Cardiac muscle cell (in vitro differentiated cells and primary cell): ENCODE results near the gene FAM90A26. TPM values are rescaled to one million over a fixed set of nuclear protein-coding genes. Genes with fewer than 3 reads are reported as not detected.
"Not testable (repeated sequence)": the region's sequence is repeated elsewhere in the genome, so short reads cannot be mapped to it uniquely, and the experiment has no call there.

Experiments
- DNase-seq, 2 donors: peaks; one replicate each; pipeline versions ENCODE4 v3.0.0 to v3.0.0-alpha.2; 2010 to 2017; ENCODE audit warnings: low read depth in 1 of 2, low spot score in 1 of 2
- H3K27ac ChIP-seq: fragments of 200-600 bp; sonication (generic); 2 replicates; pipeline ENCODE4 v1.5.1; 2016
- H3K27me3 ChIP-seq: fragments of 200-600 bp; sonication (generic); 2 replicates; pipeline ENCODE4 v1.6.0; 2016; ENCODE audit warnings: control low read depth
- H3K36me3 ChIP-seq: fragments of 200-600 bp; sonication (generic); 2 replicates; pipeline ENCODE4 v1.5.1; 2016; ENCODE audit warnings: control low read depth
- H3K4me1 ChIP-seq: fragments of 200-600 bp; sonication (generic); 2 replicates; pipeline ENCODE4 v1.8.1; 2017; ENCODE audit warnings: low read depth, mild to moderate bottlenecking, mixed run types
- H3K4me3 ChIP-seq: fragments of 200-600 bp; sonication (generic); 2 replicates; pipeline ENCODE4 v1.5.1; 2016; ENCODE audit warnings: mild to moderate bottlenecking
- H3K9me3 ChIP-seq: fragments of 200-600 bp; sonication (generic); 2 replicates; pipeline ENCODE4 v1.5.1; 2017; ENCODE audit warnings: low read depth, mild to moderate bottlenecking, control low read depth
- polyA plus RNA-seq: library from polyadenylated mRNA; unstranded; fragments of >200 nt; fragmentation: Nextera tagmentation; extraction: Ambion mirVana; gene quantifications from 2 replicates; pipeline ENCODE4 v1.2.1, GENCODE V29; 2016
- total RNA-seq: library from RNA; depleted of rRNA; stranded (reverse); fragments of >200 nt; gene quantifications from 2 replicates; pipeline ENCODE4 v1.2.3, GENCODE V29; 2016

FAM90A26 gene
- total and polyA plus RNA-seq, 2 experiments from 2014 or later = not detected

DNA sequence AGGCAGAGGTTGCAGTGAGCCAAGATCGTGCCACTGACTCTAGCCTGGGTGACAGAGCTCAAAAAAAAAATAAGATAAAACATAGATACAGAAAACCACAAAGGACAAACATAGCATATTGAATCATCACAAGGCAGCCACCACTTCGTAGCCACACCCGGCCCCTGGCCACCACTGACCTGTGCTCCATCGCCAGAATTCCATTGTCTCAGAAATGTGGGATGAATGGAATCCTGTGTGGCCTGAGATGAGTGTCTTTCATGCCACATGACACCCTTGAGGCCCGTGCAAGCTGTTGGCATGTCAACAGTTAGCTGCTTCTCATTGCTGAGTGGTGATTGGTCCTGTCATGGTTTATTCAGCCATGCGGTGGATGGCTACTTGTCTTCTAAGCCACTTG, 10.2 kb upstream of the FAM90A26 start:
- H3K27me3 ChIP-seq, H3K27ac ChIP-seq, H3K9me3 ChIP-seq, H3K36me3 ChIP-seq, DNase-seq, H3K4me3 ChIP-seq, H3K4me1 ChIP-seq: not testable (repeated sequence)

DNA sequence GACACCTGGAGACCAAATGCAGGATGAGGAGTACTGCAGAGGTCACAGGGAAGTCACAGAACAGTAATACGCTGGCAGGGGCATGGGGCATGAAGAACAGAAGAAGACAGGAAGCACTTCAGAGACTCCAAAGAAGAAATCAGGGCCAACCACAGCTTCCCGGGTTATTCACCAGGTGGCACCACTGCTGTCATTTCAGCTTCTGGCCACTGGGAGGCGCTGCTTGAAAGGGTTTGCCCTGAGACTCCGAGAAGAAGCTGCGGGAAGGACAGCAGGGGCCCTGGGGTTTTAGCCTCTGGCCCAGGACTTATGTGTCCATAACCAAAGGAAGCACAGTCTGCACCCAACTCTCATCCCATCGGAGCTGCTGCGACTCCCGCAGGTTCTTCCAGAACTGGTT, 4.2 kb upstream of the FAM90A26 start:
- H3K4me3 ChIP-seq, H3K9me3 ChIP-seq, H3K36me3 ChIP-seq, H3K27ac ChIP-seq, H3K4me1 ChIP-seq, DNase-seq, H3K27me3 ChIP-seq: not testable (repeated sequence)

DNA sequence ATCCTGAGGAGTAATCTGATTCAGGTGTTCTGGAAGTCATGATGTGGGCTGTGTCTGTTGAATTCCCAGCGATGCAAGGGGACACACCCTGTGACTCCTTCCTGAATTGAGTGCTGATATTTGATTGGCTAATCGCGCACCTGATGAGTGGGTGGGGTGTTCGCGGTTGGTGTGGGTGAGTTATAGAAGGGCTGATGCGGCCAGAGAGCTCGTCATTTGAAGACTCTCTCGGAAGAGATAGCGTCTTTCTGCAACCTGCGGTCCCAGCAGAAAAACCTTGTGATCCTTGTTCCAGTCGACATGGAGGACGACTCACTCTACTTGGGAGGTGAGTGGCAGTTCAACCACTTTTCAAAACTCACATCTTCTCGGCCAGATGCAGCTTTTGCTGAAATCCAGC, 40.1 kb downstream of the FAM90A26 start, which contains the start of gene USP17L10:
Gene USP17L10, plus strand, starts transcription at position 301 of the 400 bp plus-strand sequence. Its CDS starts 0 bp downstream, at position 301.
- not testable (repeated sequence) for H3K4me3 ChIP-seq, H3K36me3 ChIP-seq, H3K27ac ChIP-seq, DNase-seq, H3K4me1 ChIP-seq, H3K27me3 ChIP-seq, H3K9me3 ChIP-seq

DNA sequence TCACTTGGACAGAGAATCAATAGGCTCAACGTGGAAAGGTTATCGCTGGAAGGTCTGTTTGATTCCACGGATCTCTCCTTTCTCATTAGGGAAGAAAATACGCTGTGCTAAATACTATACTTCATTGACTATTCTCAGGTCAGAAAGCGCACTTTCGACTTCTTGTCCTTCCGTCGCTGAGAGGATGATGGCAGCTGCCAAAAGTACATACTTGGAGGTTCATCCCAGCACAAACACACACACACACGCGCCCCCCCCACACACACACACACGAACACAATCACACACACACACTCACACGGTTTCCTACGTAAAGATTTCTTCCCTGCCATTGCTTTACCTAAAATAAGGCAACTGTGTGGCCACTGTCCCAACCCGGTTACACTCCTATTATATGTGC, 44.5 kb downstream of the FAM90A26 start:
- not testable (repeated sequence) for H3K9me3 ChIP-seq, H3K4me1 ChIP-seq, H3K27ac ChIP-seq, DNase-seq, H3K27me3 ChIP-seq, H3K4me3 ChIP-seq, H3K36me3 ChIP-seq

DNA sequence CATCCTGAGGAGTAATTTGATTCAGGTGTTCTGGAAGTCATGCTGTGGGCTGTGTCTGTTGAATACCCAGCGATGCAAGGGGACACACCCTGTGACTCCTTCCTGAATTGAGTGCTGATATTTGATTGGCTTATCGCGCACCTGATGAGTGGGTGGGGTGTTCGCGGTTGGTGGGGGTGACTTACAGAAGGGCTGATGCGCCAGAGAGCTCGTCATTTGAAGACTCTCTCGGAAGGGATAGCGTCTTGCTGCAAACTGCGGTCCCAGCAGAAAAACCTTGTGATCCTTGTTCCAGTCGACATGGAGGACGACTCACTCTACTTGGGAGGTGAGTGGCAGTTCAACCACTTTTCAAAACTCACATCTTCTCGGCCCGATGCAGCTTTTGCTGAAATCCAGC, 44.9 kb downstream of the FAM90A26 start, which contains the start of gene USP17L11:
Gene USP17L11, plus strand, starts transcription at position 301 of the 400 bp plus-strand sequence. Its CDS starts 0 bp downstream, at position 301.
- H3K4me3 ChIP-seq, H3K4me1 ChIP-seq, H3K36me3 ChIP-seq, H3K9me3 ChIP-seq, H3K27ac ChIP-seq, DNase-seq, H3K27me3 ChIP-seq: not testable (repeated sequence)

DNA sequence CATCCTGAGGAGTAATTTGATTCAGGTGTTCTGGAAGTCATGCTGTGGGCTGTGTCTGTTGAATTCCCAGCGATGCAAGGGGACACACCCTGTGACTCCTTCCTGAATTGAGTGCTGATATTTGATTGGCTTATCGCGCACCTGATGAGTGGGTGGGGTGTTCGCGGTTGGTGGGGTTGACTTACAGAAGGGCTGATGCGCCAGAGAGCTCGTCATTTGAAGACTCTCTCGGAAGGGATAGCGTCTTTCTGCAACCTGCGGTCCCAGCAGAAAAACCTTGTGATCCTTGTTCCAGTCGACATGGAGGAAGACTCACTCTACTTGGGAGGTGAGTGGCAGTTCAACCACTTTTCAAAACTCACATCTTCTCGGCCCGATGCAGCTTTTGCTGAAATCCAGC, 49.6 kb downstream of the FAM90A26 start, which contains the start of gene USP17L12:
Gene USP17L12, plus strand, starts transcription at position 301 of the 400 bp plus-strand sequence. Its CDS starts 0 bp downstream, at position 301.
- not testable (repeated sequence) for DNase-seq, H3K27ac ChIP-seq, H3K27me3 ChIP-seq, H3K4me3 ChIP-seq, H3K9me3 ChIP-seq, H3K4me1 ChIP-seq, H3K36me3 ChIP-seq

DNA sequence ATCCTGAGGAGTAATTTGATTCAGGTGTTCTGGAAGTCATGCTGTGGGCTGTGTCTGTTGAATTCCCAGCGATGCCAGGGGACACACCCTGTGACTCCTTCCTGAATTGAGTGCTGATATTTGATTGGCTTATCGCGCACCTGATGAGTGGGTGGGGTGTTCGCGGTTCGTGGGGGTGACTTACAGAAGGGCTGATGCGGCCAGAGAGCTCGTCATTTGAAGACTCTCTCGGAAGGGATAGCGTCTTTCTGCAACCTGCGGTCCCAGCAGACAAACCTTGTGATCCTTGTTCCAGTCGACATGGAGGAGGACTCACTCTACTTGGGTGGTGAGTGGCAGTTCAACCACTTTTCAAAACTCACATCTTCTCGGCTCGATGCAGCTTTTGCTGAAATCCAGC, 54.4 kb downstream of the FAM90A26 start, which contains the start of gene USP17L13:
Gene USP17L13, plus strand, starts transcription at position 301 of the 400 bp plus-strand sequence. Its CDS starts 0 bp downstream, at position 301.
- not testable (repeated sequence) for H3K9me3 ChIP-seq, H3K27ac ChIP-seq, DNase-seq, H3K36me3 ChIP-seq, H3K4me1 ChIP-seq, H3K27me3 ChIP-seq, H3K4me3 ChIP-seq

Other genes starting within 250 kb of the FAM90A26 start
- gene USP17L10, start 40.2 kb downstream of the FAM90A26 start, total RNA-seq = not detected in 2 replicates
- not detected in 2 replicates for gene USP17L10, start 40.2 kb downstream of the FAM90A26 start, polyA plus RNA-seq
- not detected in 2 replicates for gene USP17L11, start 45.0 kb downstream of the FAM90A26 start, total RNA-seq
- not detected in 2 replicates for gene USP17L11, start 45.0 kb downstream of the FAM90A26 start, polyA plus RNA-seq
- not detected in 2 replicates for gene USP17L12, start 49.7 kb downstream of the FAM90A26 start, total RNA-seq
- not detected in 2 replicates for gene USP17L12, start 49.7 kb downstream of the FAM90A26 start, polyA plus RNA-seq
- gene USP17L13, start 54.5 kb downstream of the FAM90A26 start, total RNA-seq = not detected in 2 replicates
- not detected in 2 replicates for gene USP17L13, start 54.5 kb downstream of the FAM90A26 start, polyA plus RNA-seq
- not detected in 2 replicates for gene USP17L15, start 64.0 kb downstream of the FAM90A26 start, total RNA-seq
- not detected in 2 replicates for gene USP17L15, start 64.0 kb downstream of the FAM90A26 start, polyA plus RNA-seq
- gene USP17L17, start 73.5 kb downstream of the FAM90A26 start, total RNA-seq = not detected in 2 replicates
- not detected in 2 replicates for gene USP17L17, start 73.5 kb downstream of the FAM90A26 start, polyA plus RNA-seq
- not detected in 2 replicates for gene USP17L18, start 78.2 kb downstream of the FAM90A26 start, total RNA-seq
- not detected in 2 replicates for gene USP17L18, start 78.2 kb downstream of the FAM90A26 start, polyA plus RNA-seq
- not detected in 2 replicates for gene USP17L19, start 83.0 kb downstream of the FAM90A26 start, total RNA-seq
- not detected in 2 replicates for gene USP17L19, start 83.0 kb downstream of the FAM90A26 start, polyA plus RNA-seq
- gene USP17L20, start 87.7 kb downstream of the FAM90A26 start, total RNA-seq = not detected in 2 replicates
- gene USP17L20, start 87.7 kb downstream of the FAM90A26 start, polyA plus RNA-seq = not detected in 2 replicates
- gene USP17L21, start 92.5 kb downstream of the FAM90A26 start, total RNA-seq = not detected in 2 replicates
- gene USP17L21, start 92.5 kb downstream of the FAM90A26 start, polyA plus RNA-seq = not detected in 2 replicates
- not detected in 2 replicates for gene USP17L22, start 97.2 kb downstream of the FAM90A26 start, total RNA-seq
- not detected in 2 replicates for gene USP17L22, start 97.2 kb downstream of the FAM90A26 start, polyA plus RNA-seq
- not detected in 2 replicates for gene USP17L24, start 154.8 kb downstream of the FAM90A26 start, total RNA-seq
- gene USP17L24, start 154.8 kb downstream of the FAM90A26 start, polyA plus RNA-seq = not detected in 2 replicates
- gene USP17L25, start 159.5 kb downstream of the FAM90A26 start, total RNA-seq = not detected in 2 replicates
- not detected in 2 replicates for gene USP17L25, start 159.5 kb downstream of the FAM90A26 start, polyA plus RNA-seq
- not detected in 2 replicates for gene USP17L26, start 164.2 kb downstream of the FAM90A26 start, total RNA-seq
- gene USP17L26, start 164.2 kb downstream of the FAM90A26 start, polyA plus RNA-seq = not detected in 2 replicates
- not detected in 2 replicates for gene USP17L5, start 169.0 kb downstream of the FAM90A26 start, total RNA-seq
- not detected in 2 replicates for gene USP17L5, start 169.0 kb downstream of the FAM90A26 start, polyA plus RNA-seq
- not detected in 2 replicates for gene USP17L27, start 173.7 kb downstream of the FAM90A26 start, total RNA-seq
- gene USP17L27, start 173.7 kb downstream of the FAM90A26 start, polyA plus RNA-seq = not detected in 2 replicates
- not detected in 2 replicates for gene USP17L28, start 178.5 kb downstream of the FAM90A26 start, total RNA-seq
- not detected in 2 replicates for gene USP17L28, start 178.5 kb downstream of the FAM90A26 start, polyA plus RNA-seq
- gene USP17L29, start 183.2 kb downstream of the FAM90A26 start, total RNA-seq = not detected in 2 replicates
- gene USP17L29, start 183.2 kb downstream of the FAM90A26 start, polyA plus RNA-seq = not detected in 2 replicates
- not detected in 2 replicates for gene USP17L30, start 192.7 kb downstream of the FAM90A26 start, total RNA-seq
- not detected in 2 replicates for gene USP17L30, start 192.7 kb downstream of the FAM90A26 start, polyA plus RNA-seq